ENCODE measurements around the gene RTF1. TPM values are rescaled to one million over a fixed set of nuclear protein-coding genes. Genes with fewer than 3 reads are reported as not detected.

Gene RTF1
- total and polyA plus RNA-seq, 7 experiments from 2014 or later = 11.7 to 41.3 (median 36.2) TPM

DNA sequence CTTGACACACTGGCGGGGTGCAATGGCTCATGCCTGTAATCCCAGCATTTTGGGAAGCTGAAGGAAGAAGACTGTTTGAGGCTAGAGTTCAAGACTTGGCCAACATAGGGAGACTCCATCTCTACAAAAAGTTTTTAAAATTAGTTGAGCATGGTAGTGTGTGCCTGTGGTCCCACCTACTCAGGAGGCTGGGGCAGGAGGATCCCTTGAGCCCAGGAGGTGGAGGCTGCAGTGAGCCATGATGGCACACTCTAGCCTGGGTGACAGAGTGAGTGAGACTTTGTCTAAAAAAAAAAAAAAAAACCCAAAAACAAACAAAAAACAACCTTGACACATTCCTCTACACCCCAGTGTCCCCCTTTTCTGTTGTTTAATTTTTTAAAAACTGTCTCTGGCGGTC lies 72.7 kb downstream of the RTF1 start:
- H3K27ac ChIP-seq (ENCODE audit: low read depth, low read length) = no peak overlapping the region
- H3K4me3 Mint-ChIP-seq = no peak overlapping the region
- no peaks in the 10 kb centered on the region for H3K9me3 ChIP-seq (ENCODE audit: control insufficient read depth in 2 of 3, low read length in 3 of 3)
- no peak for ATAC-seq
- no peak overlapping the region for H3K27ac Mint-ChIP-seq
- H3K36me3 Mint-ChIP-seq = peaks cover 0 to 4% (median 0%) of the 10 kb centered on the region in 5 donors
- H3K4me1 Mint-ChIP-seq = peaks cover 6 to 40% (median 12%) of the 10 kb centered on the region in 7 donors
- intact Hi-C loops (cut with micrococcal nuclease) = loop anchor here (5.0 to 10.0 kb wide), 4 partner anchors 53 to 922 kb away; partner anchors contain the start of genes CCDC32 (in 1 of the 2), RPAP1 (in 1 of the 2), RPUSD2 (in 1 of the 2) and RTF1 (in 1 of the 2)
- H3K36me3 ChIP-seq (ENCODE audit: control insufficient read depth in 2 of 3, insufficient read depth in 3 of 3, low read length in 3 of 3) = no peaks in the 10 kb centered on the region
- peaks cover 7 to 25% (median 19%) of the 10 kb centered on the region in 5 donors for H3K27me3 Mint-ChIP-seq
- ChIA-PET POLR2A (no interaction called here), CTCF (no interaction called here)
- DNase-seq = no peak
- H3K4me3 ChIP-seq (ENCODE audit: low read length) = no peak overlapping the region
- H3K27me3 ChIP-seq (ENCODE audit: control insufficient read depth in 2 of 2, insufficient read depth in 2 of 2, low read length in 2 of 2) = no peaks in the 10 kb centered on the region
- peaks cover 6 to 13% of the 10 kb centered on the region in 2 donors for H3K4me1 ChIP-seq (ENCODE audit: control insufficient read depth in 2 of 2, insufficient read depth in 2 of 2, low read length in 2 of 2)
- H3K9me3 Mint-ChIP-seq = peaks cover 0 to 2% (median 0%) of the 10 kb centered on the region in 11 donors

DNA sequence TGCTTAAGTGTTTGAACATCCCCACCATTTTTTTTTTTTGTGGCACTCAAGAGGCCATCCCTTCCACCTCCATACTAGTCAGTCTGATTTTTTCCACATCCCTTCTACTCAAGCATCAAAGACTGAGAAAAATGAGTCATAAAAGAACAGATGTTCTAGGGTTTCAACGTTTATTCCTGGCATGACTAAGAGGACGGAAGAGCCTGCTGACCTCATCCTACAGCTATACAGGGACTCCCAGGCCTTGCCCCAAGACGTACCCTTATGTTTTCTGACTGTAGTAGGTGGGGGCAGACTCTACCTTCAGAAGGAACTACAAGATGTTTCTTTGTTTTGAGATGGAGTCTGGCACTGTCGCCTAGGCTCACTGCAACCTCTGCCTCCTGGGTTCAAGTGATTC lies 73.5 kb downstream of the RTF1 start:
- Mint-ChIP-seq H3K27me3 (peaks cover 12 to 25% (median 19%) of the 10 kb centered on the region in 5 donors), H3K36me3 (peaks cover 0 to 4% (median 0%) of the 10 kb centered on the region in 5 donors), H3K4me1 (peaks cover 6 to 43% (median 12%) of the 10 kb centered on the region in 7 donors), H3K9me3 (peaks cover 0 to 2% (median 0%) of the 10 kb centered on the region in 11 donors), H3K27ac (peak overlapping the region in 2 of 9 donors; percentile 5 to 48), H3K4me3 (peak overlapping the region in 1 of 10 donors; percentile 23)
- ChIA-PET CTCF (no interaction called here), POLR2A (no interaction called here)
- no peak overlapping the region for H3K27ac ChIP-seq (ENCODE audit: low read depth, low read length)
- intact Hi-C loops (cut with micrococcal nuclease) = loop anchor here (5.0 to 10.0 kb wide), 4 partner anchors 52 to 923 kb away; partner anchors contain the start of genes CCDC32 (in 1 of the 2), RPAP1 (in 1 of the 2), RPUSD2 (in 1 of the 2) and RTF1 (in 1 of the 2)
- peaks cover 11 to 20% of the 10 kb centered on the region in 2 donors for H3K4me1 ChIP-seq (ENCODE audit: control insufficient read depth in 2 of 2, insufficient read depth in 2 of 2, low read length in 2 of 2)
- no peaks in the 10 kb centered on the region for H3K27me3 ChIP-seq (ENCODE audit: control insufficient read depth in 2 of 2, insufficient read depth in 2 of 2, low read length in 2 of 2)
- ATAC-seq = no peak
- H3K4me3 ChIP-seq (ENCODE audit: low read length) = no peak overlapping the region
- no peak for DNase-seq
- H3K9me3 ChIP-seq (ENCODE audit: control insufficient read depth in 2 of 3, low read length in 3 of 3) = no peaks in the 10 kb centered on the region
- no peaks in the 10 kb centered on the region for H3K36me3 ChIP-seq (ENCODE audit: control insufficient read depth in 2 of 3, insufficient read depth in 3 of 3, low read length in 3 of 3)

DNA sequence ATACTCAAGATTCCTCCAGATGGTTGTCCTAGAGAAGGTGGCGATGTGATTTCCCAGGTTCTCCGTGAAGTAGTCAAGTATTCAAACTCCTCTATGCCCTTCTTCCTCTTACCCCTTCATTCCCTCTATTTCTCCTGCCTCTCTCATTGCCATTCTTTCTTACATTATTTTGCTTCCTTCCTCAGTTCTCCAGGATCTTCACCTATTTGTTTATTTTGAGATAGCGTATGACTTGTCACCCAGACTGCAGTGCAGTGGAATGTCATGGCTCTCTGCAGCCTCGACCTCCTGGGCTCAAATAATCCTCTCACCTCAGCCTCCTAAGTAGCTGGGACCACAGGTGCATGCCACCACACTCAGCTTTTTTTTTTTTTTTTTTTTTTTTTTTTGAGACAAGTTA lies 75.0 kb downstream of the RTF1 start:
- DNase-seq = no peak
- no peak for ATAC-seq
- peaks cover 0 to 2% (median 0%) of the 10 kb centered on the region in 11 donors for H3K9me3 Mint-ChIP-seq
- peaks cover 6 to 43% (median 12%) of the 10 kb centered on the region in 7 donors for H3K4me1 Mint-ChIP-seq
- Histone ChIP-seq H3K27me3 (ENCODE audit: control insufficient read depth in 2 of 2, insufficient read depth in 2 of 2, low read length in 2 of 2) (peaks cover 0 to 6% of the 10 kb centered on the region in 2 donors), H3K4me1 (ENCODE audit: control insufficient read depth in 2 of 2, insufficient read depth in 2 of 2, low read length in 2 of 2) (peaks cover 11 to 20% of the 10 kb centered on the region in 2 donors), H3K36me3 (ENCODE audit: control insufficient read depth in 2 of 3, insufficient read depth in 3 of 3, low read length in 3 of 3) (no peaks in the 10 kb centered on the region), H3K9me3 (ENCODE audit: control insufficient read depth in 2 of 3, low read length in 3 of 3) (no peaks in the 10 kb centered on the region), H3K4me3 (ENCODE audit: low read length) (no peak overlapping the region), H3K27ac (ENCODE audit: low read depth, low read length) (no peak overlapping the region)
- peaks cover 22 to 32% (median 27%) of the 10 kb centered on the region in 5 donors for H3K27me3 Mint-ChIP-seq
- H3K36me3 Mint-ChIP-seq = peaks cover 0 to 4% (median 0%) of the 10 kb centered on the region in 5 donors
- peak overlapping the region in 4 of 10 donors; percentile 2 to 54 (median 22) for H3K4me3 Mint-ChIP-seq
- intact Hi-C loops (cut with micrococcal nuclease) = loop anchor here (5.0 to 10.0 kb wide), 4 partner anchors 50 to 925 kb away; partner anchors contain the start of genes CCDC32 (in 1 of the 2), RPAP1 (in 1 of the 2), RPUSD2 (in 1 of the 2) and RTF1 (in 1 of the 2)
- ChIA-PET CTCF (no interaction called here), POLR2A (no interaction called here)
- H3K27ac Mint-ChIP-seq = peak overlapping the region in 1 of 9 donors; percentile 10

DNA sequence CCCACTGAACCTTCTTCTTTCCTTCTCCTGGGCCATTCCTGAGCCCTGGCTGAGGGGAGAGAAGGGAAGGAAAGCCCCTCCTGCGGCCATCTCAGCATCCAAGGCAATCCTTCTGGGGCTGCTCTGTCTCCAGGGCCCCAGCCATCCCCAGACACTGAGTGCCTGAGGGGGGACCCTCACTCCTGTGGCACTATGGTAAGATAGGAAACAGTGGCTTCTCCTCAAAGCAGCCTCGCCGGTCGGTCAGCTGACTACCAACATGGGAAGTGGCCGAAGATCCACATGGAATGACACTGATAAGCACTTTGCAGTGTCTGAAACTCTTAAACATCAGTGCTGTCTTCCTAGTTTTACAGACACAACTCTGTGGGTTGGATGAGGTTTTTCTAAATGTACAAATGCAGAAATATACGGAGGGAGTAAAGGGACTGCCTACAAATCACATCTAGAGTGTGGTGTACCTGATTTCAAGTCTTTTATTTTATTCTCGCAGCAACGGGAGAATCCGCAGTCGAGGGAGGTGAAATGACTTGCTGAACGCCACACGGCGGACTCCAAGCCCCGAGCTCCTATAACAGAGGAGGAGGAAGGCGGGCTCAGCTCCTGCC lies 75.8 kb downstream of the RTF1 start:
- H3K4me1 Mint-ChIP-seq = peaks cover 6 to 39% (median 11%) of the 10 kb centered on the region in 7 donors
- CTCF ChIA-PET = interaction anchor here (0.6 kb wide), 1 partner anchor 11 kb away, joined by 3 read pairs; no protein-coding TSS in a partner anchor

DNA sequence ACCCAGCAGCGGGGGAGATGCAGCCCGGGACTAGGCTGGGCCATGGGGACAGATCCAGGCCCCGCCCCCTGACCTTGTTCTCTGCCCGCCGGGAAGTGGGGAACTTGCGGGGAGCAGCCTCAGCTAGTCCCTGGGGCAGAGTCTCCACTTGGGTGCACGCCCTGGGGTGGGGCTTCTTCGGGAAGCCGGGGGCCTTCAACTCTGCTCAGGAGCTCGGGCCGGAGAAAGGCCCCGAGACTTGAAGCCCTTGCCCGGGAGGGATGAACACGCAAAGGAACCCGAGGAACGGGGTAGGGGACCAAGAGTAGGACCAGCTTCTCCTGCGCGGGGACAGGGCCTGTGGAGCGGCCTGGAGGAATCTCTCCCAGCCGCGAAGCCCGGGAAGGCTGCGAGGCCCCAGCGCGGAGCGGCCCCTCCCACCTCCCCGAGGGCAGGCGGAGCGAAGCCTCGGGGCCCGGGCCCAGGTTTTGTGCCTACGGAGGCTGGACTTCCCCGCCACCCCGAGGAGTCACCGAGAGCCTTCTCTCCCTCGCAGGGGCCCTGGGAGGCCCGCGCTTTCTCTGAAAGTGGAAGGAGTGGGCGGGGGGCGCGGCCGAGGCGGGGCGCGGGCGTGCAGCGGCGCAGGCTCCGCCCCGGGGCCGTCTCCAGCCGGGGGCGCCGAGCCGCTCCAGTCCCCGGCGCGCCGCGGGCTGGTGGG lies 76.5 kb downstream of the RTF1 start, which contains the start of gene ITPKA:
TSS of gene ITPKA (plus strand) at position 670 of the 697 bp plus-strand sequence. CDS start 54 bp downstream, outside the sequence.
- Mint-ChIP-seq H3K4me3 (peak within 1 kb of the TSS; percentile 74 to 91 (median 87)), H3K4me1 (peaks cover 6 to 35% (median 8%) of the 10 kb centered on the region in 7 donors), H3K27ac (peak within 1 kb of the TSS in 4 of 9 donors; percentile 26 to 62 (median 57)), H3K9me3 (peaks cover 0 to 2% (median 0%) of the 10 kb centered on the region in 11 donors), H3K36me3 (peaks cover 0 to 4% (median 0%) of the 10 kb centered on the region in 5 donors), H3K27me3 (peaks cover 33 to 44% (median 41%) of the 10 kb centered on the region in 5 donors)
- H3K4me3 ChIP-seq (ENCODE audit: low read length) = peak within 1 kb of the TSS; percentile 70
- H3K27me3 ChIP-seq (ENCODE audit: control insufficient read depth in 2 of 2, insufficient read depth in 2 of 2, low read length in 2 of 2) = peaks cover 0 to 8% of the 10 kb centered on the region in 2 donors
- DNase-seq = peak; percentile 55 to 95 (median 67)
- intact Hi-C loops (cut with micrococcal nuclease) = loop anchor here (1.0 to 10.0 kb wide), 5 partner anchors 9 to 926 kb away; partner anchors contain the start of genes CCDC32 (in 1 of the 2), RPAP1 (in 1 of the 2), RPUSD2 (in 1 of the 2) and RTF1 (in 1 of the 2)
- ChIA-PET CTCF (no interaction called here), POLR2A (interaction anchor here (0.6 to 1.1 kb wide), 3 partner anchors 9 to 167 kb away, joined by 3 read pairs; partner anchors contain the start of gene MGA)
- H3K27ac ChIP-seq (ENCODE audit: low read depth, low read length) = peak within 1 kb of the TSS; percentile 29
- no peaks in the 10 kb centered on the region for H3K9me3 ChIP-seq (ENCODE audit: control insufficient read depth in 2 of 3, low read length in 3 of 3)
- peaks cover 11 to 20% of the 10 kb centered on the region in 2 donors for H3K4me1 ChIP-seq (ENCODE audit: control insufficient read depth in 2 of 2, insufficient read depth in 2 of 2, low read length in 2 of 2)
- peak; percentile 93 for ATAC-seq
- no peaks in the 10 kb centered on the region for H3K36me3 ChIP-seq (ENCODE audit: control insufficient read depth in 2 of 3, insufficient read depth in 3 of 3, low read length in 3 of 3)

More for the DNA sequence above, 75.8 kb downstream of the RTF1 start:
- intact Hi-C loops (cut with micrococcal nuclease) = loop anchor here (1.0 to 10.0 kb wide), 5 partner anchors 10 to 925 kb away; partner anchors contain the start of genes CCDC32 (in 1 of the 2), RPAP1 (in 1 of the 2), RPUSD2 (in 1 of the 2) and RTF1 (in 1 of the 2)
- peaks cover 0 to 8% of the 10 kb centered on the region in 2 donors for H3K27me3 ChIP-seq (ENCODE audit: control insufficient read depth in 2 of 2, insufficient read depth in 2 of 2, low read length in 2 of 2)
- Mint-ChIP-seq H3K27ac (peak overlapping the region in 4 of 9 donors; percentile 26 to 62 (median 57)), H3K36me3 (peaks cover 0 to 4% (median 0%) of the 10 kb centered on the region in 5 donors), H3K27me3 (peaks cover 30 to 40% (median 35%) of the 10 kb centered on the region in 5 donors), H3K9me3 (peaks cover 0 to 2% (median 0%) of the 10 kb centered on the region in 11 donors), H3K4me3 (peak overlapping the region; percentile 74 to 91 (median 87))
- peaks cover 11 to 20% of the 10 kb centered on the region in 2 donors for H3K4me1 ChIP-seq (ENCODE audit: control insufficient read depth in 2 of 2, insufficient read depth in 2 of 2, low read length in 2 of 2)
- no peaks in the 10 kb centered on the region for H3K9me3 ChIP-seq (ENCODE audit: control insufficient read depth in 2 of 3, low read length in 3 of 3)
- DNase-seq = no peak
- no peak for ATAC-seq
- peak overlapping the region; percentile 29 for H3K27ac ChIP-seq (ENCODE audit: low read depth, low read length)
- H3K4me3 ChIP-seq (ENCODE audit: low read length) = peak overlapping the region; percentile 70
- H3K36me3 ChIP-seq (ENCODE audit: control insufficient read depth in 2 of 3, insufficient read depth in 3 of 3, low read length in 3 of 3) = no peaks in the 10 kb centered on the region
- POLR2A ChIA-PET = interaction anchor here (0.6 to 1.1 kb wide), 3 partner anchors 13 to 257 kb away, joined by 3 read pairs; partner anchors contain the start of gene MGA

Measured in naive thymus-derived CD4-positive, alpha-beta T cell (primary cell).